ENCODE data around the gene MBNL2. TPM values are rescaled to one million over a fixed set of nuclear protein-coding genes. Genes with fewer than 3 reads are reported as not detected.

The MBNL2 gene
- total and polyA plus RNA-seq, 10 of the 15 experiments (the other 5 are each of a cell fraction or from before 2014, with no cell fraction given): 1.6 to 9.7 (median 6.7) TPM

DNA sequence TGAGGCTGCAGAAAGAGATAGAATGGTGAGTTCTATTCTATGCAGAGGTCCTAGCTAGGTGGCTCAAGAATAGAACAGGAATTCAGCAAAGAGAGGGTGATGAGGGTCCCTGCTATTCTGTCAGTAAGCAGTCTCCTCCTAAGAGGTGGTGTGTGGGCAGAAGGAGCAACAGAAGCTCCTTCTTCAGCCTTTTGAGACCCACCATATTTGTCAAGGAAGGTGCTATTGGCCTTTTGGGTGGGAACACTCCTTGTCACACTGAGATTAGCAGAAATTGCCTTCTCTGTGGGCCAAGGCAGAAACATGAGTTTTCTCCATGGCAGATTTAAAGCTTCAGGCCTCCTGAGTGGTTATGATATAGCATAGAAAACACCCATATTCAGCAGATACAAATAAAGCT, 172.4 kb downstream of the MBNL2 start (continued):
- TF ChIP-seq GATAD2B (conservative IDR thresholded peaks at IDR 0.05; ENCODE audit: low read depth) (no peak), DPF2 (IDR thresholded peaks at IDR 0.05) (no peak), SUPT20H (IDR thresholded peaks at IDR 0.05; ENCODE audit: borderline replicate concordance, control insufficient read depth, low read depth, low read length) (no peak), LARP7 (IDR thresholded peaks at IDR 0.05) (no peak), SMC3 (IDR thresholded peaks at IDR 0.05; ENCODE audit: borderline replicate concordance, low read length) (no peak), STAT1 (conservative IDR thresholded peaks at IDR 0.05) (no peak), IKZF2 (IDR thresholded peaks at IDR 0.05) (no peak), YY1 (IDR thresholded peaks at IDR 0.05; ENCODE audit: low read depth, low read length) (no peak), HDGF (IDR thresholded peaks at IDR 0.05) (no peak), CBFB (IDR thresholded peaks at IDR 0.05; ENCODE audit: low read depth) (no peak), WRNIP1 (IDR thresholded peaks at IDR 0.05; ENCODE audit: borderline replicate concordance, low read depth, low read length) (no peak)
- TF ChIP-seq, protein P1, sequence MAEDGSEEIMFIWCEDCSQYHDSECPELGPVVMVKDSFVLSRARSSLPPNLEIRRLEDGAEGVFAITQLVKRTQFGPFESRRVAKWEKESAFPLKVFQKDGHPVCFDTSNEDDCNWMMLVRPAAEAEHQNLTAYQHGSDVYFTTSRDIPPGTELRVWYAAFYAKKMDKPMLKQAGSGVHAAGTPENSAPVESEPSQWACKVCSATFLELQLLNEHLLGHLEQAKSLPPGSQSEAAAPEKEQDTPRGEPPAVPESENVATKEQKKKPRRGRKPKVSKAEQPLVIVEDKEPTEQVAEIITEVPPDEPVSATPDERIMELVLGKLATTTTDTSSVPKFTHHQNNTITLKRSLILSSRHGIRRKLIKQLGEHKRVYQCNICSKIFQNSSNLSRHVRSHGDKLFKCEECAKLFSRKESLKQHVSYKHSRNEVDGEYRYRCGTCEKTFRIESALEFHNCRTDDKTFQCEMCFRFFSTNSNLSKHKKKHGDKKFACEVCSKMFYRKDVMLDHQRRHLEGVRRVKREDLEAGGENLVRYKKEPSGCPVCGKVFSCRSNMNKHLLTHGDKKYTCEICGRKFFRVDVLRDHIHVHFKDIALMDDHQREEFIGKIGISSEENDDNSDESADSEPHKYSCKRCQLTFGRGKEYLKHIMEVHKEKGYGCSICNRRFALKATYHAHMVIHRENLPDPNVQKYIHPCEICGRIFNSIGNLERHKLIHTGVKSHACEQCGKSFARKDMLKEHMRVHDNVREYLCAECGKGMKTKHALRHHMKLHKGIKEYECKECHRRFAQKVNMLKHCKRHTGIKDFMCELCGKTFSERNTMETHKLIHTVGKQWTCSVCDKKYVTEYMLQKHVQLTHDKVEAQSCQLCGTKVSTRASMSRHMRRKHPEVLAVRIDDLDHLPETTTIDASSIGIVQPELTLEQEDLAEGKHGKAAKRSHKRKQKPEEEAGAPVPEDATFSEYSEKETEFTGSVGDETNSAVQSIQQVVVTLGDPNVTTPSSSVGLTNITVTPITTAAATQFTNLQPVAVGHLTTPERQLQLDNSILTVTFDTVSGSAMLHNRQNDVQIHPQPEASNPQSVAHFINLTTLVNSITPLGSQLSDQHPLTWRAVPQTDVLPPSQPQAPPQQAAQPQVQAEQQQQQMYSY (CRISPR knock-in tag; IDR thresholded peaks at IDR 0.05): no peak
- TF ChIP-seq, protein P2, sequence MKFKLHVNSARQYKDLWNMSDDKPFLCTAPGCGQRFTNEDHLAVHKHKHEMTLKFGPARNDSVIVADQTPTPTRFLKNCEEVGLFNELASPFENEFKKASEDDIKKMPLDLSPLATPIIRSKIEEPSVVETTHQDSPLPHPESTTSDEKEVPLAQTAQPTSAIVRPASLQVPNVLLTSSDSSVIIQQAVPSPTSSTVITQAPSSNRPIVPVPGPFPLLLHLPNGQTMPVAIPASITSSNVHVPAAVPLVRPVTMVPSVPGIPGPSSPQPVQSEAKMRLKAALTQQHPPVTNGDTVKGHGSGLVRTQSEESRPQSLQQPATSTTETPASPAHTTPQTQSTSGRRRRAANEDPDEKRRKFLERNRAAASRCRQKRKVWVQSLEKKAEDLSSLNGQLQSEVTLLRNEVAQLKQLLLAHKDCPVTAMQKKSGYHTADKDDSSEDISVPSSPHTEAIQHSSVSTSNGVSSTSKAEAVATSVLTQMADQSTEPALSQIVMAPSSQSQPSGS (IDR thresholded peaks at IDR 0.05; ENCODE audit: low read length): no peak
- TF ChIP-seq, protein P3, sequence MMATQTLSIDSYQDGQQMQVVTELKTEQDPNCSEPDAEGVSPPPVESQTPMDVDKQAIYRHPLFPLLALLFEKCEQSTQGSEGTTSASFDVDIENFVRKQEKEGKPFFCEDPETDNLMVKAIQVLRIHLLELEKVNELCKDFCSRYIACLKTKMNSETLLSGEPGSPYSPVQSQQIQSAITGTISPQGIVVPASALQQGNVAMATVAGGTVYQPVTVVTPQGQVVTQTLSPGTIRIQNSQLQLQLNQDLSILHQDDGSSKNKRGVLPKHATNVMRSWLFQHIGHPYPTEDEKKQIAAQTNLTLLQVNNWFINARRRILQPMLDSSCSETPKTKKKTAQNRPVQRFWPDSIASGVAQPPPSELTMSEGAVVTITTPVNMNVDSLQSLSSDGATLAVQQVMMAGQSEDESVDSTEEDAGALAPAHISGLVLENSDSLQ (IDR thresholded peaks at IDR 0.05): no peak

Data from GM12878 (cell line).